HepG2 (cell line): ENCODE measurements around the gene MYO7B. TPM values are rescaled to one million over a fixed set of nuclear protein-coding genes. Genes with fewer than 3 reads are reported as not detected.

Source experiments
- ATAC-seq: fragments of 200-7000 bp; cut with Tn5 transposase; 3 replicates; pipeline ENCODE4 v1.9.1; 2020; ENCODE audit warnings: mild to moderate bottlenecking, moderate library complexity
- BruUV-seq: library from RNA; stranded (reverse); fragments of 400-500 nt; replicated peaks from 2 replicates; lab custom pipeline; 2021; lab: Mats Ljungman, UMichigan
- CTCF ChIA-PET: fragments of 300-600 bp; formaldehyde crosslinking; extraction: SDS; loops from one replicate; lab custom pipeline; 2021; ENCODE audit warnings: low total read pairs, inconsistent platforms, low intra/inter-chr PET ratio; lab: Yijun Ruan, JAX
- POLR2A ChIA-PET: fragments of 350-600 bp; sonication (Branson Sonifier 250); formaldehyde crosslinking; loops from one replicate; lab custom pipeline; 2020; ENCODE audit warnings: antibody characterized with exemption, inconsistent platforms; lab: Yijun Ruan, JAX
- DNase-seq: peaks from one replicate; pipeline ENCODE4 v3.0.0-alpha.2; 2015; ENCODE audit warnings: low spot score
- FAIRE-seq: peaks from 3 replicates; lab custom pipeline; 2011; peaks lifted over from hg19 to GRCh38; lab: Jason Lieb, UNC
- H2AFZ ChIP-seq: one replicate; pipeline ENCODE4 v1.6.1; 2011; ENCODE audit warnings: low read length, inconsistent platforms
- H3K27ac ChIP-seq: fragments of 300-600 bp; 3 replicates; pipeline ENCODE4 v1.8.0; 2011; ENCODE audit warnings: mixed run types, mild to moderate bottlenecking, mixed read lengths, low read length, inconsistent platforms; ENCODE audit not compliant: insufficient read depth; ENCODE audit errors: extremely low read length
- H3K27me3 ChIP-seq, 2 experiments: fragments of 200-600 bp in 1 of 2; 2 replicates in 1 of 2; 3 replicates in 1 of 2; pipeline versions ENCODE4 v1.6.0 to v1.8.0; 2011; ENCODE audit warnings: low read length in 2 of 2, mild to moderate bottlenecking in 2 of 2, moderate library complexity in 2 of 2, inconsistent platforms in 1 of 2; ENCODE audit not compliant: insufficient read depth in 2 of 2, control insufficient read depth in 1 of 2
- H3K36me3 ChIP-seq, 2 experiments: fragments of 200-600 bp in 1 of 2; replicated peaks in 1 of 2; 2 replicates in 1 of 2; 3 replicates in 1 of 2; pipeline versions ENCODE4 v1.5.1 to v1.8.0; 2011; ENCODE audit warnings: low read length in 2 of 2, inconsistent platforms in 1 of 2; ENCODE audit not compliant: insufficient read depth in 2 of 2, control insufficient read depth in 1 of 2
- H3K4me1 ChIP-seq: 2 replicates; pipeline ENCODE4 v1.5.1; 2012; ENCODE audit warnings: low read length, inconsistent platforms; ENCODE audit not compliant: insufficient read depth
- H3K4me2 ChIP-seq: 2 replicates; pipeline ENCODE4 v1.6.0; 2011; ENCODE audit warnings: low read depth, low read length, inconsistent platforms
- H3K4me3 ChIP-seq, 3 experiments: fragments of 200-600 bp in 1 of 3; sonication (generic), shearing (Covaris generic) in 1 of 3; replicated peaks in 1 of 3; 2 replicates each; pipeline ENCODE4 v1.5.1; 2011 to 2016; ENCODE audit warnings: low read length in 3 of 3, inconsistent platforms in 2 of 3, low read depth in 2 of 3, mild to moderate bottlenecking in 2 of 3, control low read depth in 1 of 3, mixed read lengths in 1 of 3; ENCODE audit not compliant: insufficient read depth in 1 of 3
- H3K79me2 ChIP-seq: one replicate; pipeline ENCODE4 v1.6.1; 2011; ENCODE audit warnings: low read length, inconsistent platforms; ENCODE audit not compliant: insufficient read depth
- H3K9ac ChIP-seq: 2 replicates; pipeline ENCODE4 v1.6.0; 2011; ENCODE audit warnings: mild to moderate bottlenecking, low read depth, low read length, inconsistent platforms; ENCODE audit not compliant: insufficient read depth
- H3K9me3 ChIP-seq: 2 replicates; pipeline ENCODE4 v1.5.1; 2012; ENCODE audit warnings: mild to moderate bottlenecking, low read length
- H4K20me1 ChIP-seq: 2 replicates; pipeline ENCODE4 v1.6.0; 2011; ENCODE audit warnings: inconsistent platforms, mild to moderate bottlenecking, low read length, moderate library complexity; ENCODE audit not compliant: insufficient read depth
- BHLHE40 ChIP-seq: IDR thresholded peaks from 2 replicates; pipeline ENCODE4 v1.6.1; 2011; ENCODE audit warnings: low read length, improper control_type of control experiment
- MTF1 ChIP-seq: sonication (generic); formaldehyde crosslinking; IDR thresholded peaks from 2 replicates; pipeline ENCODE4 v1.5.0; 2020; ENCODE audit warnings: missing genetic modification reagents
- RARA ChIP-seq: IDR thresholded peaks from 2 replicates; pipeline ENCODE4 v1.6.1; 2016; ENCODE audit warnings: missing genetic modification reagents, missing compliant biosample characterization
- RXRA ChIP-seq: sonication (generic); formaldehyde crosslinking; IDR thresholded peaks from 2 replicates; pipeline ENCODE4 v1.5.1; 2020; ENCODE audit warnings: missing genetic modification reagents
- SOX5 ChIP-seq: IDR thresholded peaks from 2 replicates; pipeline ENCODE4 v1.6.1; 2016; ENCODE audit warnings: borderline replicate concordance
- ZNF629 ChIP-seq: sonication (generic); formaldehyde crosslinking; conservative IDR thresholded peaks from 2 replicates; pipeline ENCODE4 v1.5.0; 2020; ENCODE audit warnings: missing genetic modification reagents
- ZNF790 ChIP-seq: sonication (generic); formaldehyde crosslinking; IDR thresholded peaks from 2 replicates; pipeline ENCODE4 v1.8.0; 2022; ENCODE audit warnings: missing genetic modification reagents, mild to moderate bottlenecking, borderline replicate concordance
- WGBS: methylation state at CpG from one replicate; pipeline ENCODE4 v1.1.6; 2017; ENCODE audit warnings: low lambda C conversion rate; 5-methylcytosine and 5-hydroxymethylcytosine counted together
- in situ Hi-C: cut with HindIII; loops from 2 replicates; pipeline ENCODE4 v1.10.0; 2017; ENCODE audit warnings: low pct_unique_long_range_greater_than_20kb; ENCODE audit not compliant: extremely low pct_ligation_motif_present
- intact Hi-C: fragments of 100-400 bp; cut with micrococcal nuclease; formaldehyde crosslinking; loops from one replicate; pipeline ENCODE4 v1.10.0; 2022; ENCODE audit not compliant: unreplicated experiment
- polyA plus RNA-seq, 8 experiments: library from polyadenylated mRNA; depleted of rRNA in 3 of 8; stranded (reverse) in 7 of 8; unstranded in 1 of 8; fragments of >200 nt; fragmentation: Illumina TruSeq in 4 of 8; extraction: Trizol in 4 of 8; gene quantifications; 2 replicates each; pipeline versions ENCODE4 v1.2.1 to v1.2.3, GENCODE V29; 2011 to 2016; ENCODE audit warnings: low read depth in 4 of 8, missing spikeins in 1 of 8, mixed read lengths in 1 of 8; ENCODE audit not compliant: insufficient read depth in 1 of 8
- total RNA-seq, 5 experiments: library from RNA; depleted of rRNA; stranded (reverse); fragments of >200 nt; fragmentation: Illumina TruSeq; extraction: Trizol; gene quantifications; 2 replicates each; pipeline ENCODE4 v1.2.3, GENCODE V29; 2016; ENCODE audit warnings: low read depth in 1 of 5
- TF ChIP-seq, protein P1 (sequence below): sonication (generic); formaldehyde crosslinking; conservative IDR thresholded peaks from 2 replicates; pipeline ENCODE4 v1.4.0; 2020; ENCODE audit warnings: missing genetic modification reagents

The MYO7B gene
- total and polyA plus RNA-seq, 2 of the 13 experiments (the other 11 are each of a cell fraction or from before 2014, with no cell fraction given) = not detected

DNA sequence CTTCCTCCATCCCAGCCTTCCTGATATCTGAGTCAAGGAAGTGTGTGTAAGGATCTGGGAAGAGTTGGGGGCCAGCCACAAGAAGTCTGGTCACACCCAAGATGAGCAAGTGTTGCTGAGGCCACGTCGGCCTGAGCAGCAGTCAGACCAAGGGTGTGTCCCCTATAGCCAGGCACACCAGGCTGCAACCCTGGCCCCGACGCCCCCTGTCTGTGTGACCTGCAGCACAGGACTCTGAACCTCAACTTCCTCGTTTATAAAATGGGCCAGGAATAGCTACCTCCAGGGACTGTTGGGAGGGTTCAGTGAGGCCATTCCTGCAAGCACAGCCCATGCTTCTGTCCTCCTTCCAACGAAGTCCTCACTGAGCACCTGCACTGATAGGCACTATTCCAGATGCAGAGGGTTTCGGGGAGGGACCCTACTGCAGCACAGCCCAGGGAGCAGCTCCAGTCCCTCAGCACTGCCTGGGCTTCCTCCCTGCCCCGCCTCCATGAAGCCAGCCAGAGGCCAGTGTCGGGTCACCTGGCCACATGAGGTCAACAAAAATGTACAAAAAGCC, 126.5 kb downstream of the MYO7B start:
- in situ Hi-C loops (no loop called here), intact Hi-C loops (no loop called here)
- TF ChIP-seq ZNF629 (CRISPR knock-in tag) = peak; percentile 54; the same call in 1 of the 2 replicates
- TF ChIP-seq, protein P1, sequence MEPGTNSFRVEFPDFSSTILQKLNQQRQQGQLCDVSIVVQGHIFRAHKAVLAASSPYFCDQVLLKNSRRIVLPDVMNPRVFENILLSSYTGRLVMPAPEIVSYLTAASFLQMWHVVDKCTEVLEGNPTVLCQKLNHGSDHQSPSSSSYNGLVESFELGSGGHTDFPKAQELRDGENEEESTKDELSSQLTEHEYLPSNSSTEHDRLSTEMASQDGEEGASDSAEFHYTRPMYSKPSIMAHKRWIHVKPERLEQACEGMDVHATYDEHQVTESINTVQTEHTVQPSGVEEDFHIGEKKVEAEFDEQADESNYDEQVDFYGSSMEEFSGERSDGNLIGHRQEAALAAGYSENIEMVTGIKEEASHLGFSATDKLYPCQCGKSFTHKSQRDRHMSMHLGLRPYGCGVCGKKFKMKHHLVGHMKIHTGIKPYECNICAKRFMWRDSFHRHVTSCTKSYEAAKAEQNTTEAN (CRISPR knock-in tag) = no peak
- no peak overlapping the region for H3K27ac ChIP-seq
- no peak for FAIRE-seq
- POLR2A ChIA-PET = no interaction called here
- peaks cover 2 to 61% of the 10 kb centered on the region in 2 experiments; a peak in 4 of 5 replicates for H3K27me3 ChIP-seq
- BruUV-seq = no TSS peak
- CTCF ChIA-PET = no interaction called here
- H3K9me3 ChIP-seq = no peaks in the 10 kb centered on the region
- peak; percentile 6; the same call in 1 of the 3 replicates for ATAC-seq
- WGBS = 6% methylated on average over 8 of the region's 9 CpGs
- no peak overlapping the region for H3K4me3 ChIP-seq
- H3K36me3 ChIP-seq = no peaks in the 10 kb centered on the region
- no peak overlapping the region for H3K9ac ChIP-seq
- no peak overlapping the region for H2AFZ ChIP-seq
- no peak for DNase-seq
- H4K20me1 ChIP-seq = no peaks in the 10 kb centered on the region
- H3K4me2 ChIP-seq = peak overlapping the region; percentile 17; the same call in 1 of the 2 replicates
- peaks cover 14% of the 10 kb centered on the region for H3K4me1 ChIP-seq
- H3K79me2 ChIP-seq = no peaks in the 10 kb centered on the region

- TF ChIP-seq BHLHE40 = peak; percentile 49; the same call in 1 of the 2 replicates
- 0 out of 2 replicates have a peak, but pooled peaks have one; percentile 23 for TF ChIP-seq RXRA
- TF ChIP-seq SOX5 (CRISPR knock-in tag) = 0 out of 2 replicates have a peak, but pooled peaks have one; percentile 10
- TF ChIP-seq RARA (CRISPR knock-in tag) = 0 out of 2 replicates have a peak, but pooled peaks have one; percentile 21
- no peak for TF ChIP-seq ZNF790 (CRISPR knock-in tag)
- TF ChIP-seq MTF1 = no peak
- POLR2A ChIA-PET = no interaction called here
- Histone ChIP-seq H3K4me3 (no peak overlapping the region), H3K36me3 (no peaks in the 10 kb centered on the region), H3K4me1 (peaks cover 14% of the 10 kb centered on the region), H2AFZ (no peak overlapping the region), H4K20me1 (no peaks in the 10 kb centered on the region), H3K4me2 (no peak overlapping the region), H3K9me3 (no peaks in the 10 kb centered on the region), H3K27me3 (peaks cover 2 to 61% of the 10 kb centered on the region in 2 experiments; a peak in 4 of 5 replicates), H3K27ac (no peak overlapping the region), H3K9ac (no peak overlapping the region), H3K79me2 (no peaks in the 10 kb centered on the region)
- BruUV-seq = no TSS peak
- intact Hi-C loops (no loop called here), in situ Hi-C loops (no loop called here)
- no peak for DNase-seq
- no peak for ATAC-seq
- peak; percentile 30 for FAIRE-seq
- 36% methylated on average over 8 of the region's 9 CpGs for WGBS
- CTCF ChIA-PET = no interaction called here
Observed at GRCh38 chr2:127662937-127663565, 127.6 kb downstream of the MYO7B start.
